ENCODE data around the gene OBP2B. TPM values are rescaled to one million over a fixed set of nuclear protein-coding genes. Genes with fewer than 3 reads are reported as not detected.

The OBP2B gene
- total RNA-seq, 1 donor from 2014 or later: not detected

GRCh38 chr9:133201424-133202144 lies 7.5 kb downstream of the OBP2B start:
- H3K4me3 Mint-ChIP-seq (ENCODE audit: unreplicated experiment): no peak overlapping the region
- no peaks in the 10 kb centered on the region for H3K4me1 Mint-ChIP-seq (ENCODE audit: unreplicated experiment)
- no peaks in the 10 kb centered on the region for H3K36me3 Mint-ChIP-seq (ENCODE audit: low read depth, unreplicated experiment)
- TF ChIP-seq, protein P1, sequence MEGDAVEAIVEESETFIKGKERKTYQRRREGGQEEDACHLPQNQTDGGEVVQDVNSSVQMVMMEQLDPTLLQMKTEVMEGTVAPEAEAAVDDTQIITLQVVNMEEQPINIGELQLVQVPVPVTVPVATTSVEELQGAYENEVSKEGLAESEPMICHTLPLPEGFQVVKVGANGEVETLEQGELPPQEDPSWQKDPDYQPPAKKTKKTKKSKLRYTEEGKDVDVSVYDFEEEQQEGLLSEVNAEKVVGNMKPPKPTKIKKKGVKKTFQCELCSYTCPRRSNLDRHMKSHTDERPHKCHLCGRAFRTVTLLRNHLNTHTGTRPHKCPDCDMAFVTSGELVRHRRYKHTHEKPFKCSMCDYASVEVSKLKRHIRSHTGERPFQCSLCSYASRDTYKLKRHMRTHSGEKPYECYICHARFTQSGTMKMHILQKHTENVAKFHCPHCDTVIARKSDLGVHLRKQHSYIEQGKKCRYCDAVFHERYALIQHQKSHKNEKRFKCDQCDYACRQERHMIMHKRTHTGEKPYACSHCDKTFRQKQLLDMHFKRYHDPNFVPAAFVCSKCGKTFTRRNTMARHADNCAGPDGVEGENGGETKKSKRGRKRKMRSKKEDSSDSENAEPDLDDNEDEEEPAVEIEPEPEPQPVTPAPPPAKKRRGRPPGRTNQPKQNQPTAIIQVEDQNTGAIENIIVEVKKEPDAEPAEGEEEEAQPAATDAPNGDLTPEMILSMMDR (IDR thresholded peaks at IDR 0.05; ENCODE audit: unreplicated experiment): no peak
- H3K27me3 Mint-ChIP-seq (ENCODE audit: unreplicated experiment): peaks cover 3% of the 10 kb centered on the region
- no peaks in the 10 kb centered on the region for H3K9me3 Mint-ChIP-seq (ENCODE audit: unreplicated experiment)
- DNase-seq (ENCODE audit: low spot score): no peak
- H3K27ac Mint-ChIP-seq (ENCODE audit: unreplicated experiment): no peak overlapping the region

GRCh38 chr9:133200631-133201030 lies 8.4 kb downstream of the OBP2B start:
- H3K36me3 Mint-ChIP-seq (ENCODE audit: low read depth, unreplicated experiment): no peaks in the 10 kb centered on the region
- no peaks in the 10 kb centered on the region for H3K9me3 Mint-ChIP-seq (ENCODE audit: unreplicated experiment)
- no peak for DNase-seq (ENCODE audit: low spot score)
- TF ChIP-seq, protein P1 (IDR thresholded peaks at IDR 0.05; ENCODE audit: unreplicated experiment): no peak
- H3K4me1 Mint-ChIP-seq (ENCODE audit: unreplicated experiment): no peaks in the 10 kb centered on the region
- peaks cover 3% of the 10 kb centered on the region for H3K27me3 Mint-ChIP-seq (ENCODE audit: unreplicated experiment)
- no peak overlapping the region for H3K27ac Mint-ChIP-seq (ENCODE audit: unreplicated experiment)
- H3K4me3 Mint-ChIP-seq (ENCODE audit: unreplicated experiment): no peak overlapping the region

DNA sequence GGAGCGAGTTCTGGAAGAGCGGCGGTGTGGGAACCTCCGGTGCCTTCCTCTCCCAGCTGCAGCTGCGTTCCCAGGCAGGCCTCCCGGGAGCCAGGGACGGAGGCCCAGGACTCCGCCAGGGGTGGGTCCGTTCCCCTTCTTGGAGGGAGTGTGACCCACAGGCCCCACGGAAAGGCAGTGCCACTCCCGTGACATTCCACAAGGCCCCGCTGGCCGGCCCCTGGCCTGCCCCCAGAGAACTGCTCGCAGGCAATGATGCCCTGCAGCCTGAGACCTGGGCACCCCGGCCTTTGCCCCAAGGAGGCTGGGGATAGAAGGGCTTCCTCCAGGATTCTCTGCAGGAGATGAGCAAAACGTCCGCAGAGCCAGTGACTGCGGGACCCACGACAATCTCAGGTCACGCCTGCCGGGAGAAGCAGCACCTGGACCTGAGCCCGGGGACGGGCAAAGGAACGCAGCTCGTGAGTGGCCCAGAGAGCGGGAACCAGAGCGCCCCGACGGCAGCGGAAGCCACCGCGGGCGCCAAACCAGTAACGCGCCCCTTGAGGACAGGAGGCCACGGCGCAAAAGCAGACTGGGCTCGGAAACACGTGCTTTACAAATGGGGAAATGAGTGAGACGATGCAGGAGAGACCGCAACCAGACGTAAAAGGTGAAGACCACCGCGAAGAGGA lies 9.3 kb downstream of the OBP2B start:
- Mint-ChIP-seq H3K27ac (ENCODE audit: unreplicated experiment) (no peak overlapping the region), H3K27me3 (ENCODE audit: unreplicated experiment) (peaks cover 3% of the 10 kb centered on the region), H3K9me3 (ENCODE audit: unreplicated experiment) (no peaks in the 10 kb centered on the region), H3K4me1 (ENCODE audit: unreplicated experiment) (no peaks in the 10 kb centered on the region), H3K4me3 (ENCODE audit: unreplicated experiment) (no peak overlapping the region), H3K36me3 (ENCODE audit: low read depth, unreplicated experiment) (no peaks in the 10 kb centered on the region)
- DNase-seq (ENCODE audit: low spot score): no peak
- TF ChIP-seq, protein P1 (IDR thresholded peaks at IDR 0.05; ENCODE audit: unreplicated experiment): no peak

DNA sequence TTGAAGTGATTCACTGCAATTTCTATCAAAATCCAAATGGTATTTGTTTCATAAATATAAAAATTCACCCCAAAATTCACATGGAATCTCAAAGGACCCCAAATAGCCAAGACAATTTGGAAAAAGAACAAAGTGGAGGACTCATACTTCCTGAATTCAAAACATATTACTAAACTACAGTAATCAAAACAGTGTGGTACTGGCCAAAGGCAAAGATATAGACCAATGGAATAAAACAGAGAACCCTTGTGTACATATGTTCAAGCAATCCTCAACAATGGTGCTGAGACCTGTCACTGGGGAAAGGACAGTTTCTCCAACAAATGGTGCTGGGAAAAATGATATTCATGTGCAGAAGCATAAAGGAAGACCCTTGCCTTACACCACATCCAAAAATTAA lies 14.0 kb downstream of the OBP2B start:
- TF ChIP-seq, protein P1 (IDR thresholded peaks at IDR 0.05; ENCODE audit: unreplicated experiment): no peak
- Mint-ChIP-seq H3K27me3 (ENCODE audit: unreplicated experiment) (no peaks in the 10 kb centered on the region), H3K4me1 (ENCODE audit: unreplicated experiment) (no peaks in the 10 kb centered on the region), H3K27ac (ENCODE audit: unreplicated experiment) (no peak overlapping the region), H3K4me3 (ENCODE audit: unreplicated experiment) (no peak overlapping the region), H3K36me3 (ENCODE audit: low read depth, unreplicated experiment) (no peaks in the 10 kb centered on the region), H3K9me3 (ENCODE audit: unreplicated experiment) (no peaks in the 10 kb centered on the region)
- DNase-seq (ENCODE audit: low spot score): no peak

DNA sequence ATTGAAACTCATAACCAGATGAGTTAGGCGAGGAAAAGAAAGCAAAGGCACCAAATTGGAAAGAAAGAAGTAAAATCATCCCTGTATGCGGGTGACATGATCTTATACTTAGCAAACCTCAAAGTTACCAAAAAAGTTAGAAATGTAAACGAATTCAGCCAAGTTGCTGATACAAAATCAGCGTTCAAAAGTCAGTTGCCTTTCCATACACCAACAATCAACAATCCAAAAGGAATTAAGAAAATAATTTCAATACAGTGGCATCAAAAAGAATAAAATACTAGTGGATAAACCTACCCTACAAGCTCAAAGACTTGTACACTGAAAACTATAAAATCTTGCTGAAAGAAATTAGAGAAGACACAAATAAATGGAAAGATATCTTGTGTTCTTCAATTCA lies 14.5 kb downstream of the OBP2B start:
- DNase-seq (ENCODE audit: low spot score): no peak
- no peaks in the 10 kb centered on the region for H3K9me3 Mint-ChIP-seq (ENCODE audit: unreplicated experiment)
- H3K36me3 Mint-ChIP-seq (ENCODE audit: low read depth, unreplicated experiment): no peaks in the 10 kb centered on the region
- H3K4me1 Mint-ChIP-seq (ENCODE audit: unreplicated experiment): no peaks in the 10 kb centered on the region
- TF ChIP-seq, protein P1 (IDR thresholded peaks at IDR 0.05; ENCODE audit: unreplicated experiment): no peak
- H3K4me3 Mint-ChIP-seq (ENCODE audit: unreplicated experiment): no peak overlapping the region
- no peak overlapping the region for H3K27ac Mint-ChIP-seq (ENCODE audit: unreplicated experiment)
- no peaks in the 10 kb centered on the region for H3K27me3 Mint-ChIP-seq (ENCODE audit: unreplicated experiment)

All from endothelial cell (in vitro differentiated cells).